Liver (tissue), 9 donors: ENCODE results near the gene ELF4. TPM values are rescaled to one million over a fixed set of nuclear protein-coding genes. Genes with fewer than 3 reads are reported as not detected.

Experiments
- DNase-seq: peaks from one replicate; pipeline ENCODE4 v3.0.0-alpha.2; 2017; ENCODE audit warnings: low spot score
- H3K27ac ChIP-seq, 2 donors: one replicate each; pipeline ENCODE4 v1.7.0; 2013; ENCODE audit warnings: inconsistent platforms in 2 of 2, low read length in 2 of 2, control low read depth in 1 of 2, low read depth in 1 of 2, mild to moderate bottlenecking in 1 of 2
- H3K27me3 ChIP-seq, 4 donors: one replicate each; pipeline versions ENCODE4 v1.6.1 to v1.7.0; 2013; ENCODE audit warnings: low read length in 3 of 4, inconsistent platforms in 1 of 4, mild to moderate bottlenecking in 1 of 4, moderate library complexity in 1 of 4; ENCODE audit not compliant: control insufficient read depth in 4 of 4, insufficient read depth in 4 of 4
- H3K36me3 ChIP-seq, 4 donors: one replicate each; pipeline versions ENCODE4 v1.6.1 to v1.7.0; 2013; ENCODE audit warnings: low read length in 3 of 4, mild to moderate bottlenecking in 3 of 4, low read depth in 1 of 4, moderate library complexity in 1 of 4; ENCODE audit not compliant: control insufficient read depth in 4 of 4, insufficient read depth in 3 of 4
- H3K4me1 ChIP-seq, 4 donors: one replicate each; pipeline versions ENCODE4 v1.6.1 to v1.7.0; 2013; ENCODE audit warnings: low read length in 3 of 4, mild to moderate bottlenecking in 3 of 4, moderate library complexity in 1 of 4; ENCODE audit not compliant: control insufficient read depth in 4 of 4, insufficient read depth in 4 of 4
- H3K4me3 ChIP-seq, 3 donors: one replicate each; pipeline versions ENCODE4 v1.6.1 to v1.7.0; 2013; ENCODE audit warnings: low read length in 3 of 3, control low read depth in 1 of 3, low read depth in 1 of 3, mild to moderate bottlenecking in 1 of 3
- H3K9ac ChIP-seq, 2 donors: one replicate each; pipeline ENCODE4 v1.7.0; 2013; ENCODE audit warnings: low read length in 2 of 2, mild to moderate bottlenecking in 2 of 2, moderate library complexity in 2 of 2, control low read depth in 1 of 2, low read depth in 1 of 2
- H3K9me3 ChIP-seq, 4 donors: one replicate each; pipeline versions ENCODE4 v1.6.1 to v1.7.0; 2013; ENCODE audit warnings: low read length in 3 of 4; ENCODE audit not compliant: control insufficient read depth in 4 of 4
- EGR1 ChIP-seq, 2 donors: IDR thresholded peaks; 2 replicates each; pipeline ENCODE4 v1.6.1; 2016 to 2018; ENCODE audit warnings: antibody characterized with exemption in 2 of 2, low read depth in 2 of 2
- FOXA1 ChIP-seq: IDR thresholded peaks from 2 replicates; pipeline ENCODE4 v1.6.1; 2016; ENCODE audit warnings: antibody characterized with exemption
- FOXA2 ChIP-seq: IDR thresholded peaks from 2 replicates; pipeline ENCODE4 v1.6.1; 2016; ENCODE audit warnings: antibody characterized with exemption
- GABPA ChIP-seq, 2 donors: IDR thresholded peaks in 1 of 2; conservative IDR thresholded peaks in 1 of 2; 2 replicates each; pipeline ENCODE4 v1.6.1; 2016; ENCODE audit warnings: antibody characterized with exemption in 2 of 2, mild to moderate bottlenecking in 1 of 2, moderate library complexity in 1 of 2
- HNF4A ChIP-seq, 2 donors: conservative IDR thresholded peaks; 2 replicates each; pipeline ENCODE4 v1.6.1; 2016; ENCODE audit warnings: antibody characterized with exemption in 2 of 2, mild to moderate bottlenecking in 2 of 2
- HNF4G ChIP-seq: IDR thresholded peaks from 2 replicates; pipeline ENCODE4 v1.6.1; 2016; ENCODE audit warnings: antibody characterized with exemption
- JUND ChIP-seq, 2 donors: IDR thresholded peaks; 2 replicates each; pipeline ENCODE4 v1.6.1; 2016; ENCODE audit warnings: antibody characterized with exemption in 2 of 2
- RAD21 ChIP-seq, 2 donors: IDR thresholded peaks; 2 replicates each; pipeline ENCODE4 v1.6.1; 2016; ENCODE audit warnings: antibody characterized with exemption in 2 of 2, mild to moderate bottlenecking in 2 of 2
- RXRA ChIP-seq, 2 donors: IDR thresholded peaks; 2 replicates each; pipeline ENCODE4 v1.6.1; 2017 to 2018; ENCODE audit warnings: antibody characterized with exemption in 2 of 2, mild to moderate bottlenecking in 1 of 2
- SP1 ChIP-seq: IDR thresholded peaks from 2 replicates; pipeline ENCODE4 v1.6.1; 2018; ENCODE audit warnings: antibody characterized with exemption, mild to moderate bottlenecking
- TAF1 ChIP-seq: conservative IDR thresholded peaks from 2 replicates; pipeline ENCODE4 v1.6.1; 2016; ENCODE audit warnings: antibody characterized with exemption, mild to moderate bottlenecking
- YY1 ChIP-seq: IDR thresholded peaks from 2 replicates; pipeline ENCODE4 v1.6.1; 2016; ENCODE audit warnings: antibody characterized with exemption, mild to moderate bottlenecking
- WGBS: extraction: QIAGEN DNeasy Blood & Tissue Kit; methylation state at CpG from one replicate; pipeline ENCODE4 v1.1.7; 2013; 5-methylcytosine and 5-hydroxymethylcytosine counted together
- polyA plus RNA-seq, 2 donors: library from polyadenylated mRNA; stranded (reverse) in 1 of 2; unstranded in 1 of 2; fragments of 200-250 nt in 1 of 2; fragments of >200 nt in 1 of 2; fragmentation: Nextera tagmentation in 1 of 2; extraction: Ambion mirVana in 1 of 2; gene quantifications; one replicate each; pipeline versions ENCODE4 v1.2.1 to v1.2.3, GENCODE V29; 2013 to 2015
- total RNA-seq, 2 donors: library from RNA; depleted of rRNA; stranded (reverse); fragments of >200 nt; gene quantifications; one replicate each; pipeline ENCODE4 v1.2.3, GENCODE V29; 2014
- TF ChIP-seq, protein P1 (sequence below): IDR thresholded peaks from 2 replicates; pipeline ENCODE4 v1.6.1; 2016; ENCODE audit warnings: antibody characterized with exemption
- TF ChIP-seq, protein P2 (sequence below): fragments of 150-350 bp; IDR thresholded peaks from 2 replicates; pipeline ENCODE4 v1.5.1; 2017; ENCODE audit warnings: improper control_type of control experiment, low read depth, low read length; ENCODE audit not compliant: missing input control
- donor health status: healthy.
- donor health status: healthy.
- donor health status: healthy.
- donor health status: healthy.
- donor health status: healthy.

Gene ELF4
- total and polyA plus RNA-seq, 4 donors: 0.35 to 4.7 (median 1.5) TPM

DNA sequence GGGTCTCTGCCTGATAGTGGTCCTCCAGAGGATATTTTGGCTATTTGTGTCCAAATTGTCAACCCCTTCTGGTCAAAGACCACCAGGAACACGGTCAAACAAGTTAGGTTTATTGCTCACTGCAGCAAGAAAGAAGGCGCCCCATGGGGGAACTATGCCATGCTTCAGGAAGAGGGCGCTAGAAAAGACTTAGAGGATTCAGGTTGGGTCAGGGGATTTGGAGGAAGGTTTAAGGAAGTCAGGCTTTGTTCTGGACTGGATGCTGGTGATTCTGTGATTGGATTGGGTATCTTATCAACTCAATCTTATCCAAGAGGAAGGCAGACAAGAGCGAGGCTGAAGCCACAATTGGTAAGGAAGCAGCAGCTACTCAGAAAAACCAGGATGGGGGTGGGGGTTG is 14.3 kb upstream of the ELF4 start:
- 93% methylated on average over 4 of the region's 4 CpGs for WGBS
- H3K36me3 ChIP-seq: peaks cover 0 to 23% (median 15%) of the 10 kb centered on the region in 4 donors
- H3K27ac ChIP-seq: no peak overlapping the region
- no peaks in the 10 kb centered on the region for H3K27me3 ChIP-seq
- no peak overlapping the region for H3K4me3 ChIP-seq
- H3K9me3 ChIP-seq: no peaks in the 10 kb centered on the region
- no peak overlapping the region for H3K9ac ChIP-seq
- DNase-seq: no peak
- TF ChIP-seq TAF1: no peak
- TF ChIP-seq, protein P1, sequence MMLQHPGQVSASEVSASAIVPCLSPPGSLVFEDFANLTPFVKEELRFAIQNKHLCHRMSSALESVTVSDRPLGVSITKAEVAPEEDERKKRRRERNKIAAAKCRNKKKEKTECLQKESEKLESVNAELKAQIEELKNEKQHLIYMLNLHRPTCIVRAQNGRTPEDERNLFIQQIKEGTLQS: no peak
- no peak for TF ChIP-seq RAD21 (IDR thresholded peaks at IDR 0.05)
- TF ChIP-seq GABPA (IDR thresholded peaks at IDR 0.05 in 1 of 2, conservative IDR thresholded peaks at IDR 0.05 in 1 of 2): no peak
- no peak for TF ChIP-seq EGR1 (IDR thresholded peaks at IDR 0.05; ENCODE audit: low read depth in 2 of 2)
- H3K4me1 ChIP-seq: peaks cover 0 to 4% (median 0%) of the 10 kb centered on the region in 4 donors

DNA sequence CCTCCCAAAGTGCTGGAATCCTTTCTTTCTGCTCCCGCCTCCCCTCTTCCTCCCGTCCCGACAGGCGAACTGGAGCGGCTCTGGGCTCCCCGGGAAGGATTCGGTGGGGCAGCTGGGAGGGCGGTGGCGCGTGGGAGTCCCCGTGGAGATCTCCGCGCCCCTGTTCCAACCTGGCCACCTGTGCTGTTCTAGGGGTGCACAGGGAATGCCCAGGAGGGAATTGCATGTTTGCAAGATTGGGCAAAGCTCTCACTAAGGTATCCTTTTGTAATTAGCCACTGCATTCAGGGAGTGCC is 11.2 kb upstream of the ELF4 start:
- DNase-seq: no peak
- peaks cover 0 to 4% (median 0%) of the 10 kb centered on the region in 4 donors for H3K4me1 ChIP-seq
- TF ChIP-seq FOXA1 (no peak), HNF4A (conservative IDR thresholded peaks at IDR 0.05) (no peak), SP1 (no peak)
- TF ChIP-seq, protein P2, sequence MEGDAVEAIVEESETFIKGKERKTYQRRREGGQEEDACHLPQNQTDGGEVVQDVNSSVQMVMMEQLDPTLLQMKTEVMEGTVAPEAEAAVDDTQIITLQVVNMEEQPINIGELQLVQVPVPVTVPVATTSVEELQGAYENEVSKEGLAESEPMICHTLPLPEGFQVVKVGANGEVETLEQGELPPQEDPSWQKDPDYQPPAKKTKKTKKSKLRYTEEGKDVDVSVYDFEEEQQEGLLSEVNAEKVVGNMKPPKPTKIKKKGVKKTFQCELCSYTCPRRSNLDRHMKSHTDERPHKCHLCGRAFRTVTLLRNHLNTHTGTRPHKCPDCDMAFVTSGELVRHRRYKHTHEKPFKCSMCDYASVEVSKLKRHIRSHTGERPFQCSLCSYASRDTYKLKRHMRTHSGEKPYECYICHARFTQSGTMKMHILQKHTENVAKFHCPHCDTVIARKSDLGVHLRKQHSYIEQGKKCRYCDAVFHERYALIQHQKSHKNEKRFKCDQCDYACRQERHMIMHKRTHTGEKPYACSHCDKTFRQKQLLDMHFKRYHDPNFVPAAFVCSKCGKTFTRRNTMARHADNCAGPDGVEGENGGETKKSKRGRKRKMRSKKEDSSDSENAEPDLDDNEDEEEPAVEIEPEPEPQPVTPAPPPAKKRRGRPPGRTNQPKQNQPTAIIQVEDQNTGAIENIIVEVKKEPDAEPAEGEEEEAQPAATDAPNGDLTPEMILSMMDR: no peak
- TF ChIP-seq, protein P1: no peak
- H3K36me3 ChIP-seq: peaks cover 0 to 8% (median 0%) of the 10 kb centered on the region in 4 donors
- 60% methylated on average over 13 of the region's 13 CpGs for WGBS
- H3K27ac ChIP-seq: no peak overlapping the region
- H3K27me3 ChIP-seq: no peaks in the 10 kb centered on the region
- no peak overlapping the region for H3K4me3 ChIP-seq
- no peaks in the 10 kb centered on the region for H3K9me3 ChIP-seq
- no peak overlapping the region for H3K9ac ChIP-seq

DNA sequence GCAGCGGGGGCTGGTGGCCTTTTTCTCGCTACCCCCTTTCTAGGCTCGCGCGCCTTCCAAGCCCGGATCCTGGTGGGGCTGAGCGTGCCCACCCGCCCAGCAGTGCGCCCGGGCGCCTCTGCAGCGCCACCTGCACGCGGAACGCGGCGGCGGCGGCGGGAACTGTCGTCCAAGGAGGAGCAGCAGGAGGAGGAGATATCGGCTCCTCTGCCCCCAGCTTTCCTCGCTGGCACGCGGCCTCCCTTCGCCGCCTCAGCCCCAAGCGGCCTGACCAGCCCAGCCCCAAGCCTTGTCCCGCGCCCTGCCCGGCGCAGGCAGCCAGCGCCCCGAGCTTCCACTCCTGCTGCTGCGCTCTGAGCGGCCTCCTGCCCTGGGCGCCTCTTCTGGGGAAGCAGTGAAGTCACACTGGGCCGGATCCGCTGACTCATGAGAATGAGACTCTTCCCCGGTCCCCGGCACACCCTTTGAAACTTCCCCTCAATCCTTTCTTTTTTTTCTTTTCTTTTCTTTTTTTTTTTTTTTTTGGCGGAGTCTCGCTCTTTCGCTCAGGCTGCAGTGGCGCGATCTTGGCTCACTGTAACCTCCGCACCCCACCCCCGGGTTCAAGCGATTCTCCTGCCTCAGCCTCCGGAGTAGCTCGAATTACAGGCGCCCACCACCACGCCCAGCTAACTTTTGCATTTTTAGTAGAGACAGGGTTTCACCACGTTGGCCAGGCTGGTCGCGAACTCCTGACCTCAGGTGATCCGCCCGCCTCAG is 10.6 kb upstream of the ELF4 start:
- TF ChIP-seq HNF4G: no peak
- no peak for TF ChIP-seq EGR1 (IDR thresholded peaks at IDR 0.05; ENCODE audit: low read depth in 2 of 2)
- TF ChIP-seq, protein P2: peak; percentile 38
- no peak for TF ChIP-seq HNF4A (conservative IDR thresholded peaks at IDR 0.05)
- TF ChIP-seq RXRA (IDR thresholded peaks at IDR 0.05): no peak
- no peak for TF ChIP-seq TAF1
- TF ChIP-seq, protein P1: no peak
- no peak for TF ChIP-seq FOXA2
- TF ChIP-seq YY1: no peak
- TF ChIP-seq JUND (IDR thresholded peaks at IDR 0.05): no peak
- peak; percentile 38 to 56 for TF ChIP-seq RAD21 (IDR thresholded peaks at IDR 0.05)
- H3K4me3 ChIP-seq: peak overlapping the region in 1 of 3 donors; percentile 30
- 5% methylated on average over 58 of the region's 58 CpGs for WGBS
- H3K9ac ChIP-seq: no peak overlapping the region
- peak overlapping the region; percentile 25 to 42 for H3K27ac ChIP-seq
- H3K27me3 ChIP-seq: no peaks in the 10 kb centered on the region
- peak; percentile 67 for DNase-seq
- H3K9me3 ChIP-seq: no peaks in the 10 kb centered on the region
- peaks cover 0 to 4% (median 0%) of the 10 kb centered on the region in 4 donors for H3K4me1 ChIP-seq
- peaks cover 0 to 7% (median 0%) of the 10 kb centered on the region in 4 donors for H3K36me3 ChIP-seq
